Pancreas (tissue), 10 donors: ENCODE measurements around the gene STAT4. TPM values are rescaled to one million over a fixed set of nuclear protein-coding genes. Genes with fewer than 3 reads are reported as not detected.

ENCODE experiments used
- ATAC-seq, 4 donors: fragments of 200-7000 bp; cut with Tn5 transposase; one replicate each; pipeline versions ENCODE4 v1.8.0 to v1.9.1; 2020; ENCODE audit warnings: mild to moderate bottlenecking in 4 of 4, moderate library complexity in 4 of 4
- DNase-seq, 6 donors: peaks; one replicate each; pipeline ENCODE4 v3.0.0-alpha.2; 2020
- FAIRE-seq: peaks from 2 replicates; lab custom pipeline; 2012; peaks lifted over from hg19 to GRCh38; lab: Jason Lieb, UNC
- H3K27ac ChIP-seq, 4 donors: fragments of 200-600 bp; sonication (generic); 1 replicate in 3 of 4; 2 replicates in 1 of 4; pipeline versions ENCODE4 v1.5.0 to v1.8.0; 2020
- H3K27me3 ChIP-seq, 4 donors: fragments of 200-600 bp; one replicate each; pipeline ENCODE4 v1.8.0; 2021
- H3K36me3 ChIP-seq, 3 donors: fragments of 200-600 bp; sonication (generic) in 1 of 3; one replicate each; pipeline versions ENCODE4 v1.5.0 to v1.8.0; 2020 to 2021
- H3K4me1 ChIP-seq, 3 donors: fragments of 200-600 bp; one replicate each; pipeline ENCODE4 v1.8.0; 2021
- H3K4me3 ChIP-seq, 4 donors: fragments of 200-600 bp; sonication (generic) in 2 of 4; one replicate each; pipeline versions ENCODE4 v1.5.0 to v1.8.0; 2020 to 2021
- H3K9me3 ChIP-seq, 4 donors: fragments of 200-600 bp; one replicate each; pipeline ENCODE4 v1.8.0; 2021
- CTCF ChIP-seq, 4 donors: fragments of 200-600 bp; sonication (generic) in 3 of 4; IDR thresholded peaks; one replicate each; pipeline versions ENCODE4 v1.5.0 to v1.8.0; 2021; ENCODE audit warnings: antibody characterized with exemption in 4 of 4
- WGBS, 2 donors: extraction: QIAGEN DNeasy Blood & Tissue Kit; methylation state at CpG; one replicate each; pipeline ENCODE4 v1.1.7; 2013; 5-methylcytosine and 5-hydroxymethylcytosine counted together
- intact Hi-C, 3 donors: fragments of 100-400 bp; cut with DNase I; formaldehyde crosslinking; loops; one replicate each; pipeline versions ENCODE4 v1.11.1 to v1.14.2; 2022
- polyA plus RNA-seq, 2 donors: library from polyadenylated mRNA; stranded (reverse); fragments of 200-250 nt; gene quantifications; one replicate each; pipeline ENCODE4 v1.2.3, GENCODE V29; 2013
- total RNA-seq, 6 donors: library from RNA; stranded (reverse); fragmentation: NEBNext Ultra II Directional in 4 of 6; extraction: Animal tissue kit (Norgen Biotek cat#: 25700) in 4 of 6; gene quantifications; one replicate each; pipeline versions ENCODE4 v1.2.1 to v1.2.4, GENCODE V29; 2021 to 2023
- donor health status: healthy with polysubstance abuse.
- donor health status: DM: no; HTN: no; CAD: no; lungs with moderate emphysema.
- donor health status: DM: no; HTN: no; CAD: no.
- donor health status: control.
- donor health status: control.
- donor health status: Bipolar disorder and iron deficiency.
- donor health status: DM: yes; HTN: yes; CAD: no.
- donor health status: DM: no; HTN: no; CAD: no.
- donor health status: DM: no; HTN: no; CAD: no.
- donor health status: DM: yes; HTN: yes; CAD: no.

STAT4 gene
- total and polyA plus RNA-seq, 8 donors, result 0.60 to 6.4 (median 1.8) TPM

- no peak for DNase-seq
- Histone ChIP-seq H3K27ac (no peak overlapping the region), H3K9me3 (no peaks in the 10 kb centered on the region), H3K4me1 (no peaks in the 10 kb centered on the region), H3K4me3 (no peak overlapping the region), H3K27me3 (no peaks in the 10 kb centered on the region), H3K36me3 (peaks cover 0 to 76% (median 36%) of the 10 kb centered on the region in 3 donors)
- ATAC-seq, result no peak
- intact Hi-C loops, result no loop called here
- WGBS, 2 donors, result 89 to 92% methylated on average over 8 of the region's 8 CpGs
- no peak for FAIRE-seq
- no peak for TF ChIP-seq CTCF (IDR thresholded peaks at IDR 0.05)
Observed at GRCh38 chr2:190982262-190983034, 168.3 kb downstream of the STAT4 start.

GRCh38 chr2:190981733-190982132, 169.1 kb downstream of the STAT4 start:
- FAIRE-seq, result no peak
- Histone ChIP-seq H3K4me3 (no peak overlapping the region), H3K27me3 (no peaks in the 10 kb centered on the region), H3K4me1 (no peaks in the 10 kb centered on the region), H3K27ac (no peak overlapping the region), H3K9me3 (no peaks in the 10 kb centered on the region), H3K36me3 (peaks cover 0 to 79% (median 36%) of the 10 kb centered on the region in 3 donors)
- no peak for TF ChIP-seq CTCF (IDR thresholded peaks at IDR 0.05)
- 83 to 96% methylated on average over 1 of the region's 1 CpG for whole genome bisulfite sequencing, 2 donors
- intact Hi-C loops, result no loop called here
- ATAC-seq, result no peak
- DNase-seq, result no peak

- FAIRE-seq, result no peak
- no peak for ATAC-seq
- peaks cover 0 to 79% (median 36%) of the 10 kb centered on the region in 3 donors for H3K36me3 ChIP-seq
Observed at GRCh38 chr2:190981333-190981732, 169.5 kb downstream of the STAT4 start.

GRCh38 chr2:190980630-190981209, 170.1 kb downstream of the STAT4 start:
- no peak overlapping the region for H3K4me3 ChIP-seq
- DNase-seq (no peak), FAIRE-seq (no peak), ATAC-seq (peak in 2 of 4 donors; percentile 18 to 37)
- H3K9me3 ChIP-seq, result no peaks in the 10 kb centered on the region
- peak overlapping the region in 3 of 4 donors; percentile 0 to 75 (median 65) for H3K27ac ChIP-seq
- no peaks in the 10 kb centered on the region for H3K4me1 ChIP-seq
- H3K36me3 ChIP-seq, result peaks cover 0 to 79% (median 42%) of the 10 kb centered on the region in 3 donors
- WGBS, 2 donors, result 72 to 73% methylated on average over 10 of the region's 10 CpGs
- intact Hi-C loops, result no loop called here
- no peaks in the 10 kb centered on the region for H3K27me3 ChIP-seq
- TF ChIP-seq CTCF (IDR thresholded peaks at IDR 0.05), result no peak

More at GRCh38 chr2:190981333-190981732, 169.5 kb downstream of the STAT4 start:
- no peak for TF ChIP-seq CTCF (IDR thresholded peaks at IDR 0.05)
- Histone ChIP-seq H3K27ac (peak overlapping the region in 1 of 4 donors; percentile 65), H3K27me3 (no peaks in the 10 kb centered on the region), H3K9me3 (no peaks in the 10 kb centered on the region), H3K4me1 (no peaks in the 10 kb centered on the region), H3K4me3 (no peak overlapping the region)
- intact Hi-C loops, result no loop called here
- WGBS, 2 donors, result 86 to 90% methylated on average over 6 of the region's 6 CpGs
- DNase-seq, result no peak
